ENCODE results near the gene SHISAL2A. TPM values are rescaled to one million over a fixed set of nuclear protein-coding genes. Genes with fewer than 3 reads are reported as not detected.

The SHISAL2A gene
- total and polyA plus RNA-seq, 2 of the 13 experiments (the other 11 are each of a cell fraction or from before 2014, with no cell fraction given), result not detected

DNA sequence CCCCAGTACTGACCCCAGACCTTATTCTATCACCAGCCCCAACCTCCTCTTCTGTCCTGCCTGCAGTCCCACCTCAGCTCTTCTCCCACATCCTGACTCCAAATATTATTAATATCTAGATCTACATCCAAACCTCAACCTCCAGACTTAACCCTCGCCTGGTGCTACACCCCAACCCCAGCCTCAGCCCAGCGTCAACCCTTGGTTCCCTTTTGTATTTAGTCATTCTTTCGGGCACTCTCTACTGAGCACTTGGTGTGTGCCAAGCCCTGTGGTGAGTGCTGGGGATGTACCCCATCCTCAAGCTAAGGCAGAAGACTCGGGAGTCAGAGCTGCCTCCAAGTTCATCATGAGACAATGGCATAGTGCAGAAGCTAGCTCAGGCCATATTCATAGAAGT is 1.1 kb downstream of the SHISAL2A start:
- POLR2A ChIA-PET, result interaction anchor here (0.7 kb wide), 1 partner anchor 75 kb away, joined by 3 read pairs; no protein-coding TSS in a partner anchor
- Histone ChIP-seq H3K27me3 (ENCODE audit: control insufficient read depth in 1 of 2, insufficient read depth in 2 of 2, low read length in 2 of 2) (peaks cover 2 to 7% of the 10 kb centered on the region in 2 experiments; a peak in 2 of 5 replicates), H3K9ac (ENCODE audit: insufficient read depth, low read depth, low read length) (no peak overlapping the region), H3K4me2 (ENCODE audit: low read depth, low read length) (no peak overlapping the region), H3K9me3 (ENCODE audit: low read length) (no peaks in the 10 kb centered on the region), H2AFZ (ENCODE audit: low read length) (no peak overlapping the region), H3K36me3 (replicated peaks in 1 of 2; ENCODE audit: control insufficient read depth in 1 of 2, insufficient read depth in 2 of 2, low read length in 2 of 2) (no peaks in the 10 kb centered on the region), H3K79me2 (ENCODE audit: insufficient read depth, low read length) (no peaks in the 10 kb centered on the region), H3K27ac (ENCODE audit: extremely low read length, insufficient read depth, low read length) (no peak overlapping the region), H3K4me3 (replicated peaks in 1 of 3; ENCODE audit: insufficient read depth in 1 of 3, low read depth in 2 of 3, low read length in 3 of 3) (no peak overlapping the region), H4K20me1 (ENCODE audit: insufficient read depth, low read length) (no peaks in the 10 kb centered on the region), H3K4me1 (ENCODE audit: insufficient read depth, low read length) (peaks cover 58% of the 10 kb centered on the region)
- intact Hi-C loops (cut with micrococcal nuclease; ENCODE audit: unreplicated experiment) (no loop called here), in situ Hi-C loops (cut with HindIII; ENCODE audit: extremely low pct_ligation_motif_present, low pct_unique_long_range_greater_than_20kb) (no loop called here)
- WGBS (ENCODE audit: low lambda C conversion rate), result 49% methylated on average over 4 of the region's 4 CpGs
- BruUV-seq (replicated peaks), result no TSS peak
- FAIRE-seq (no peak), ATAC-seq (no peak), DNase-seq (ENCODE audit: low spot score) (no peak)
- CTCF ChIA-PET (ENCODE audit: low intra/inter-chr PET ratio, low total read pairs), result no interaction called here
- TF ChIP-seq ZNF879 (CRISPR knock-in tag; IDR thresholded peaks at IDR 0.05) (no peak), STAG1 (CRISPR knock-in tag; IDR thresholded peaks at IDR 0.05) (no peak), HNRNPL (IDR thresholded peaks at IDR 0.05; ENCODE audit: low read depth, low read length) (no peak), ZFP62 (CRISPR knock-in tag; IDR thresholded peaks at IDR 0.05) (no peak), ZNF557 (CRISPR knock-in tag; IDR thresholded peaks at IDR 0.05) (no peak)
- TF ChIP-seq, protein P1, sequence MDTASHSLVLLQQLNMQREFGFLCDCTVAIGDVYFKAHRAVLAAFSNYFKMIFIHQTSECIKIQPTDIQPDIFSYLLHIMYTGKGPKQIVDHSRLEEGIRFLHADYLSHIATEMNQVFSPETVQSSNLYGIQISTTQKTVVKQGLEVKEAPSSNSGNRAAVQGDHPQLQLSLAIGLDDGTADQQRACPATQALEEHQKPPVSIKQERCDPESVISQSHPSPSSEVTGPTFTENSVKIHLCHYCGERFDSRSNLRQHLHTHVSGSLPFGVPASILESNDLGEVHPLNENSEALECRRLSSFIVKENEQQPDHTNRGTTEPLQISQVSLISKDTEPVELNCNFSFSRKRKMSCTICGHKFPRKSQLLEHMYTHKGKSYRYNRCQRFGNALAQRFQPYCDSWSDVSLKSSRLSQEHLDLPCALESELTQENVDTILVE (CRISPR knock-in tag; IDR thresholded peaks at IDR 0.05), result no peak
- TF ChIP-seq, protein P2, sequence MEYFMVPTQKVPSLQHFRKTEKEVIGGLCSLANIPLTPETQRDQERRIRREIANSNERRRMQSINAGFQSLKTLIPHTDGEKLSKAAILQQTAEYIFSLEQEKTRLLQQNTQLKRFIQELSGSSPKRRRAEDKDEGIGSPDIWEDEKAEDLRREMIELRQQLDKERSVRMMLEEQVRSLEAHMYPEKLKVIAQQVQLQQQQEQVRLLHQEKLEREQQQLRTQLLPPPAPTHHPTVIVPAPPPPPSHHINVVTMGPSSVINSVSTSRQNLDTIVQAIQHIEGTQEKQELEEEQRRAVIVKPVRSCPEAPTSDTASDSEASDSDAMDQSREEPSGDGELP (IDR thresholded peaks at IDR 0.05; ENCODE audit: borderline replicate concordance, low read depth), result no peak

All from HepG2 (cell line).